Endothelial cell of umbilical vein (primary cell): Measurements from ENCODE around the gene COG4. TPM values are rescaled to one million over a fixed set of nuclear protein-coding genes. Genes with fewer than 3 reads are reported as not detected.
A peak's percentile ranks its signal among the peaks of the same experiment; 100 is the strongest.

Experiments used
- BruUV-seq: library from RNA; stranded (reverse); fragments of 400-500 nt; replicated peaks from 2 replicates; lab custom pipeline; 2021; lab: Mats Ljungman, UMichigan
- CTCF ChIA-PET: fragments of 300-600, 350-600 bp; sonication (Branson Sonifier 250); formaldehyde crosslinking; loops from one replicate; lab custom pipeline; 2021; ENCODE audit warnings: antibody characterized with exemption, inconsistent platforms; lab: Charles Lee
- POLR2A ChIA-PET: fragments of 300-600, 350-600 bp; sonication (Branson Sonifier 250); formaldehyde crosslinking; loops from one replicate; lab custom pipeline; 2021; ENCODE audit warnings: antibody characterized with exemption, inconsistent platforms; lab: Charles Lee
- DNase-seq: peaks from one replicate; pipeline ENCODE4 v3.0.0-alpha.2; 2011; ENCODE audit warnings: low read depth, low spot score
- FAIRE-seq: peaks from 2 replicates; lab custom pipeline; 2011; peaks lifted over from hg19 to GRCh38; lab: Jason Lieb, UNC
- H2AFZ ChIP-seq: 2 replicates; pipeline ENCODE4 v1.6.0; 2012; ENCODE audit warnings: low read depth, low read length, control low read depth, inconsistent platforms
- H3K27ac ChIP-seq: 2 replicates; pipeline ENCODE4 v1.5.1; 2011; ENCODE audit warnings: low read depth, mild to moderate bottlenecking, control low read depth, low read length, moderate library complexity; ENCODE audit not compliant: insufficient read depth
- H3K27me3 ChIP-seq, 2 experiments: 2 replicates each; pipeline versions ENCODE4 v1.6.0 to v1.6.1; 2011; ENCODE audit warnings: low read length in 2 of 2, mixed read lengths in 1 of 2; ENCODE audit not compliant: control insufficient read depth in 2 of 2, insufficient read depth in 2 of 2
- H3K36me3 ChIP-seq, 2 experiments: 2 replicates in 1 of 2; 3 replicates in 1 of 2; pipeline ENCODE4 v1.5.1; 2011; ENCODE audit warnings: low read length in 2 of 2, mild to moderate bottlenecking in 1 of 2, moderate library complexity in 1 of 2; ENCODE audit not compliant: control insufficient read depth in 2 of 2, insufficient read depth in 2 of 2; ENCODE audit errors: extremely low read depth in 1 of 2
- H3K4me1 ChIP-seq: 3 replicates; pipeline ENCODE4 v1.5.1; 2011; ENCODE audit warnings: mild to moderate bottlenecking, low read length; ENCODE audit not compliant: control insufficient read depth, insufficient read depth; ENCODE audit errors: extremely low read depth
- H3K4me2 ChIP-seq: 2 replicates; pipeline ENCODE4 v1.6.1; 2011; ENCODE audit warnings: low read length, control low read depth, mixed read lengths; ENCODE audit not compliant: insufficient read depth
- H3K4me3 ChIP-seq, 3 experiments: fragments of 200-600 bp in 1 of 3; sonication (generic), shearing (Covaris generic) in 1 of 3; replicated peaks in 1 of 3; 2 replicates each; pipeline ENCODE4 v1.5.1; 2011 to 2016; ENCODE audit warnings: control low read depth in 3 of 3, low read length in 3 of 3, mild to moderate bottlenecking in 2 of 3, inconsistent platforms in 1 of 3, low read depth in 1 of 3, moderate library complexity in 1 of 3; ENCODE audit not compliant: insufficient read depth in 1 of 3
- H3K79me2 ChIP-seq: 2 replicates; pipeline ENCODE4 v1.6.0; 2012; ENCODE audit warnings: low read length, inconsistent platforms; ENCODE audit not compliant: control insufficient read depth, insufficient read depth
- H3K9ac ChIP-seq: replicated peaks from 2 replicates; pipeline ENCODE3; 2011; ENCODE audit warnings: low read length, control low read depth; ENCODE audit not compliant: insufficient read depth; ENCODE audit errors: extremely low read depth
- H3K9me1 ChIP-seq: replicated peaks from 3 replicates; pipeline ENCODE4 v1.6.0; 2011; ENCODE audit warnings: mild to moderate bottlenecking, low read length; ENCODE audit not compliant: control insufficient read depth, insufficient read depth; ENCODE audit errors: extremely low read depth
- H3K9me3 ChIP-seq: replicated peaks from 2 replicates; pipeline ENCODE4 v1.5.1; 2012; ENCODE audit warnings: low read length, inconsistent platforms; ENCODE audit not compliant: control insufficient read depth, insufficient read depth
- H4K20me1 ChIP-seq: replicated peaks from 2 replicates; pipeline ENCODE3; 2011; ENCODE audit warnings: mild to moderate bottlenecking, low read length; ENCODE audit not compliant: control insufficient read depth, insufficient read depth; ENCODE audit errors: extremely low read depth
- CTCF ChIP-seq, 2 donors: IDR thresholded peaks; 1 replicate in 1 of 2; 2 replicates in 1 of 2; pipeline ENCODE4 v1.5.1; 2011; ENCODE audit warnings: low read length in 2 of 2, mild to moderate bottlenecking in 2 of 2, moderate library complexity in 2 of 2, control low read depth in 1 of 2, inconsistent platforms in 1 of 2, low read depth in 1 of 2; ENCODE audit not compliant: insufficient read depth in 1 of 2; ENCODE audit errors: extremely low read depth in 1 of 2
- EZH2 ChIP-seq: IDR thresholded peaks from 2 replicates; pipeline ENCODE4 v1.6.1; 2012; ENCODE audit warnings: borderline replicate concordance, low read depth, mild to moderate bottlenecking, moderate library complexity, low read length, inconsistent platforms; ENCODE audit not compliant: severe bottlenecking
- FOS ChIP-seq: IDR thresholded peaks from 2 replicates; pipeline ENCODE4 v1.6.1; 2011; ENCODE audit warnings: mild to moderate bottlenecking, low read length, moderate library complexity, borderline replicate concordance; ENCODE audit not compliant: insufficient read depth
- GATA2 ChIP-seq: IDR thresholded peaks from 2 replicates; pipeline ENCODE4 v1.7.0; 2011; ENCODE audit warnings: low read depth, mild to moderate bottlenecking, moderate library complexity, mixed read lengths, low read length; ENCODE audit not compliant: insufficient read length, insufficient read depth
- JUN ChIP-seq: IDR thresholded peaks from 2 replicates; pipeline ENCODE4 v1.6.1; 2011; ENCODE audit warnings: borderline replicate concordance, low read depth; ENCODE audit not compliant: insufficient read length, insufficient read depth
- MAX ChIP-seq: IDR thresholded peaks from 2 replicates; pipeline ENCODE4 v1.6.1; 2011; ENCODE audit not compliant: insufficient read depth, insufficient read length
- MYC ChIP-seq: IDR thresholded peaks from one replicate; pipeline ENCODE4 v1.6.1; 2011; ENCODE audit warnings: mild to moderate bottlenecking, low read depth, low read length
- POLR2A ChIP-seq: IDR thresholded peaks from 2 replicates; pipeline ENCODE4 v1.6.1; 2012; ENCODE audit warnings: low read depth, mild to moderate bottlenecking, control low read depth, low read length
- POLR2AphosphoS5 ChIP-seq: IDR thresholded peaks from 2 replicates; pipeline ENCODE4 v1.6.1; 2012; ENCODE audit warnings: low read depth, mild to moderate bottlenecking, control low read depth, low read length, moderate library complexity; ENCODE audit not compliant: insufficient read depth
- dilution Hi-C: fragments of 300-500 bp; cut with MboI; formaldehyde crosslinking; loops from one replicate; pipeline ENCODE4 v1.15.0; 2019; ENCODE audit warnings: low sequenced_read_pairs; ENCODE audit not compliant: extremely low pct_ligation_motif_present
- intact Hi-C: fragments of 100-400 bp; cut with micrococcal nuclease; formaldehyde crosslinking; loops from one replicate; pipeline ENCODE4 v1.10.0; 2022
- polyA plus RNA-seq, 4 experiments: library from polyadenylated mRNA; depleted of rRNA in 3 of 4; stranded (reverse) in 3 of 4; unstranded in 1 of 4; fragments of >200 nt; gene quantifications; 2 replicates each; pipeline versions ENCODE4 v1.2.1 to v1.2.3, GENCODE V29; 2011 to 2012; ENCODE audit warnings: missing spikeins in 1 of 4
- total RNA-seq: library from RNA; stranded (reverse); gene quantifications from 2 replicates; pipeline ENCODE4 v1.2.3, GENCODE V29; 2021

The COG4 gene
- total and polyA plus RNA-seq, 2 donors (not counting 3 experiments of a cell fraction or from before 2014, with no cell fraction given), result 53.7 to 61.2 TPM

- H4K20me1 ChIP-seq, result no peaks in the 10 kb centered on the region
- no peak overlapping the region for H3K4me3 ChIP-seq
- TF ChIP-seq GATA2 (no peak), MAX (no peak), CTCF (IDR thresholded peaks at IDR 0.05; ENCODE audit: extremely low read depth in 1 of 2, insufficient read depth in 1 of 2, low read depth in 1 of 2, low read length in 2 of 2) (no peak), POLR2AphosphoS5 (no peak), POLR2A (no peak), JUN (no peak), FOS (no peak), EZH2 (no peak), MYC (no peak)
- DNase-seq (no peak), FAIRE-seq (no peak)
- H3K27ac ChIP-seq, result no peak overlapping the region
- H2AFZ ChIP-seq, result peak overlapping the region; percentile 98
- H3K9me1 ChIP-seq, result no peaks in the 10 kb centered on the region
- no TSS peak for BruUV-seq
- peaks cover 24% of the 10 kb centered on the region for H3K79me2 ChIP-seq
- dilution Hi-C loops, result no loop called here
- no peaks in the 10 kb centered on the region for H3K36me3 ChIP-seq
- no peaks in the 10 kb centered on the region for H3K9me3 ChIP-seq
- H3K27me3 ChIP-seq, result no peaks in the 10 kb centered on the region
- no peak overlapping the region for H3K9ac ChIP-seq
- intact Hi-C loops, result no loop called here
- peak overlapping the region; percentile 91 for H3K4me2 ChIP-seq
- ChIA-PET CTCF (interaction anchor here (1.3 to 2.0 kb wide), 2 partner anchors 9 to 44 kb away, joined by 3 to 8 read pairs; no protein-coding TSS in a partner anchor), POLR2A (no interaction called here)
- peaks cover 25% of the 10 kb centered on the region for H3K4me1 ChIP-seq
Measured at GRCh38 chr16:70440009-70440692, 83.2 kb downstream of the COG4 start.
